Hippocampal formation (tissue), 2 donors: ENCODE measurements around the gene SEZ6L2.
"Not testable (repeated sequence)": the region's sequence is repeated elsewhere in the genome, so short reads cannot be mapped to it uniquely, and the experiment has no call there.

ENCODE experiments used
- DNase-seq, 2 donors: peaks; one replicate each; lab custom pipeline; 2025; lab: John Stamatoyannopoulos, UW

The SEZ6L2 gene

GRCh38 chr16:29891525-29892457 lies 7.6 kb downstream of the SEZ6L2 start:
- no peak for DNase-seq

- DNase-seq = not testable (repeated sequence)
These were observed 10.0 kb downstream of the SEZ6L2 start for GRCh38 chr16:29889372-29889771.

- DNase-seq = no peak
These were observed 15.4 kb downstream of the SEZ6L2 start for GRCh38 chr16:29883987-29884386.

- no peak for DNase-seq
These were observed 18.3 kb downstream of the SEZ6L2 start for GRCh38 chr16:29881050-29881449.

- DNase-seq = no peak
These were observed 21.2 kb downstream of the SEZ6L2 start for GRCh38 chr16:29878172-29878571.

- no peak for DNase-seq
These were observed 21.9 kb downstream of the SEZ6L2 start for GRCh38 chr16:29877266-29877961.

GRCh38 chr16:29876594-29877249 lies 22.6 kb downstream of the SEZ6L2 start:
- DNase-seq = no peak

- no peak for DNase-seq
These were observed 23.1 kb downstream of the SEZ6L2 start for GRCh38 chr16:29876217-29876593.

GRCh38 chr16:29875206-29875605 lies 24.1 kb downstream of the SEZ6L2 start:
- DNase-seq = no peak

- no peak for DNase-seq
These were observed 26.0 kb downstream of the SEZ6L2 start for GRCh38 chr16:29873319-29873718.

- no peak for DNase-seq
These were observed 27.4 kb downstream of the SEZ6L2 start for GRCh38 chr16:29871822-29872546.

GRCh38 chr16:29869067-29869466 lies 30.3 kb downstream of the SEZ6L2 start:
- not testable (repeated sequence) for DNase-seq

- no peak for DNase-seq
These were observed 30.8 kb downstream of the SEZ6L2 start for GRCh38 chr16:29868396-29869009.

- no peak for DNase-seq
These were observed 35.1 kb downstream of the SEZ6L2 start for GRCh38 chr16:29864205-29864604.

- DNase-seq = no peak
These were observed 35.7 kb downstream of the SEZ6L2 start for GRCh38 chr16:29863669-29863984.

- peak; percentile 90 to 99 for DNase-seq
These were observed 36.3 kb downstream of the SEZ6L2 start, which contains the start of gene CDIPT for GRCh38 chr16:29862884-29863668. TSS of gene CDIPT (minus strand) at chr16:29863226. CDS start at chr16:29862857, 369 bp downstream.

GRCh38 chr16:29862383-29862883 lies 36.9 kb downstream of the SEZ6L2 start:
- peak in 1 of 2 donors; percentile 29 for DNase-seq

- no peak for DNase-seq
These were observed 39.1 kb downstream of the SEZ6L2 start for GRCh38 chr16:29860218-29860617.

GRCh38 chr16:29858974-29859373 lies 40.4 kb downstream of the SEZ6L2 start:
- DNase-seq = no peak

- no peak for DNase-seq
These were observed 41.1 kb downstream of the SEZ6L2 start for GRCh38 chr16:29858149-29858849.
